Kasumi-1 (cell line): ENCODE results near the gene ZMYM2.

Experiments
- DNase-seq, 2 experiments: peaks; one replicate each; lab custom pipeline; 2025; lab: John Stamatoyannopoulos, UW

ZMYM2 gene

GRCh38 chr13:20105161-20105689, 146.7 kb downstream of the ZMYM2 start:
- no peak for DNase-seq

GRCh38 chr13:20106742-20107141, 148.2 kb downstream of the ZMYM2 start:
- DNase-seq = no peak

- no peak for DNase-seq
Measured at GRCh38 chr13:20109037-20109436, 150.5 kb downstream of the ZMYM2 start.

- no peak for DNase-seq
Measured at GRCh38 chr13:20114066-20114610, 155.6 kb downstream of the ZMYM2 start.

GRCh38 chr13:20116213-20116612, 157.7 kb downstream of the ZMYM2 start:
- no peak for DNase-seq

- no peak for DNase-seq
Measured at GRCh38 chr13:20118268-20119140, 160.0 kb downstream of the ZMYM2 start.

- DNase-seq = no peak
Measured at GRCh38 chr13:20119960-20120359, 161.4 kb downstream of the ZMYM2 start.

- no peak for DNase-seq
Measured at GRCh38 chr13:20121159-20121525, 162.6 kb downstream of the ZMYM2 start.

GRCh38 chr13:20124303-20124702, 165.8 kb downstream of the ZMYM2 start:
- no peak for DNase-seq

GRCh38 chr13:20125129-20125782, 166.7 kb downstream of the ZMYM2 start:
- DNase-seq = no peak

- DNase-seq = no peak
Measured at GRCh38 chr13:20125783-20126165, 167.2 kb downstream of the ZMYM2 start.

GRCh38 chr13:20126541-20127261, 168.2 kb downstream of the ZMYM2 start:
- peak; percentile 36 to 49 for DNase-seq

GRCh38 chr13:20127262-20127561, 168.7 kb downstream of the ZMYM2 start:
- DNase-seq = no peak

GRCh38 chr13:20127562-20128458, 169.3 kb downstream of the ZMYM2 start:
- DNase-seq = no peak

- DNase-seq = no peak
Measured at GRCh38 chr13:20128459-20128931, 170.0 kb downstream of the ZMYM2 start.

- DNase-seq = no peak
Measured at GRCh38 chr13:20129076-20129475, 170.5 kb downstream of the ZMYM2 start.

GRCh38 chr13:20130012-20130411, 171.5 kb downstream of the ZMYM2 start:
- no peak for DNase-seq

GRCh38 chr13:20130652-20131051, 172.1 kb downstream of the ZMYM2 start:
- no peak for DNase-seq

- DNase-seq = no peak
Measured at GRCh38 chr13:20131057-20131832, 172.7 kb downstream of the ZMYM2 start.

- no peak for DNase-seq
Measured at GRCh38 chr13:20132052-20132634, 173.6 kb downstream of the ZMYM2 start.
